HL-60 (cell line): Measurements from ENCODE around the gene PTPMT1.
A peak's percentile ranks its signal among the peaks of the same experiment; 100 is the strongest.
"Not testable (repeated sequence)": the region's sequence is repeated elsewhere in the genome, so short reads cannot be mapped to it uniquely, and the experiment has no call there.

ENCODE experiments used
- DNase-seq, 2 experiments: peaks; one replicate each; pipeline ENCODE4 v3.0.0-alpha.2; 2010 to 2020; ENCODE audit warnings: low read depth in 1 of 2, low spot score in 1 of 2
- H3K27ac ChIP-seq: fragments of 250-450 bp; sonication (Bioruptor Pico); replicated peaks from 2 replicates; pipeline ENCODE4 v1.5.1; 2020; ENCODE audit warnings: mild to moderate bottlenecking, moderate library complexity
- H3K27me3 ChIP-seq: fragments of 250-450 bp; sonication (Bioruptor Pico); 2 replicates; pipeline ENCODE4 v1.5.1; 2021; ENCODE audit warnings: mild to moderate bottlenecking, moderate library complexity; ENCODE audit not compliant: insufficient read depth, poor library complexity, severe bottlenecking
- H3K4me3 ChIP-seq: replicated peaks from 2 replicates; pipeline ENCODE4 v1.5.1; 2011; ENCODE audit warnings: mild to moderate bottlenecking, control low read depth, low read length; ENCODE audit not compliant: insufficient read depth
- GABPA ChIP-seq: IDR thresholded peaks from 2 replicates; pipeline ENCODE4 v1.6.1; 2012; ENCODE audit warnings: low read depth
- POLR2AphosphoS5 ChIP-seq: IDR thresholded peaks from 2 replicates; pipeline ENCODE4 v1.6.1; 2012; ENCODE audit warnings: low read depth
- SPI1 ChIP-seq: IDR thresholded peaks from 2 replicates; pipeline ENCODE4 v1.6.1; 2012; ENCODE audit warnings: low read depth, mild to moderate bottlenecking, borderline replicate concordance
- TF ChIP-seq, protein P1 (sequence below): IDR thresholded peaks from 2 replicates; pipeline ENCODE4 v1.6.1; 2012; ENCODE audit warnings: low read depth; ENCODE audit not compliant: insufficient replicate concordance
- TF ChIP-seq, protein P2 (sequence below): IDR thresholded peaks from one replicate; pipeline ENCODE4 v1.5.1; 2011; ENCODE audit warnings: low read length, control low read depth, inconsistent platforms; ENCODE audit not compliant: insufficient read depth

PTPMT1 gene

DNA sequence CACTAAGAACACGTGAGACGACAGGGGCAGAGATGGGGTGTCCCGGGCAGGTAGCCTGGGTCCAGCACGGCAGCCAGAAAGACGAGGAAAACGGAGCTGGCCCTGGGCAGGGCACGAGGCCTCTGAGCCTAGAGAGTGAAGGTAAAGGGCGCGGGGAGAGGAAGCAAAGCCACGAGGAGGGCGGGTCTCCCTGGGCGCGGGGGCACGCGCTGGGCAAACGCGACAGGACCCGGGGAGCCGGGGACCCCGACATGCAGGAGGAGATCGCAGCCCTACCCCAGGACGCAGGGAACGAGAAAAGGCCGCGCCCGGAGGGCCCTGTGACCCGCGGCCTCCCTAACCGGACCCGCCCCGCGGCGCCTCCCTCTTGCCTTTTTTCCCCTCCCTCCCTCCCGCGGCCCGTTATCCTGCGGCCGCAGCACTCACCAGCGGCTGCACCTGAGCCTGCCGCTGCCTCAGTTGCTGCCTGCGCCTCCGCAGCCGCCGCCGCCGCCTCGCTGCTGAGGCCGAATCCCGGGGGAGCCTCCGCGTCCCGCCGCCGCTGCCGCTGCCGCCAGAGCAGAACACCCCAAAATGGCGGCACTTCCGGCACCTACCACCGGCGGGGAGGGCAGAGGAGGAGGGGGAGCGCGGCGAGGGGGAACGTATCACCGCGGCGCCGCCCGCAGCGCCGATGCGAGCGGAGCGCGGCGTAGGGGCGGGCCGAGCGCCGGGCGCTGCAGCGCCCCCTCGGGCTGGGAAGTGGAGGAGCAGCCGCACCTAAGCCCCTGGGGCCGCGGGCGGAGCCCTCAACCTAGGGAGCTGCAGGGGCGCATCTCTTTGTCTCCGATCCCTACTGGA lies 12.6 kb upstream of the PTPMT1 start, which contains the start of gene CELF1:
CELF1 (minus strand) TSS at position 567 of the 840 bp plus-strand sequence. CDS start 53,609 bp downstream, outside the sequence.
- Histone ChIP-seq H3K27me3 (no peaks in the 10 kb centered on the region), H3K27ac (peak within 1 kb of the TSS; percentile 84), H3K4me3 (peak within 1 kb of the TSS; percentile 98)
- TF ChIP-seq, protein P1, sequence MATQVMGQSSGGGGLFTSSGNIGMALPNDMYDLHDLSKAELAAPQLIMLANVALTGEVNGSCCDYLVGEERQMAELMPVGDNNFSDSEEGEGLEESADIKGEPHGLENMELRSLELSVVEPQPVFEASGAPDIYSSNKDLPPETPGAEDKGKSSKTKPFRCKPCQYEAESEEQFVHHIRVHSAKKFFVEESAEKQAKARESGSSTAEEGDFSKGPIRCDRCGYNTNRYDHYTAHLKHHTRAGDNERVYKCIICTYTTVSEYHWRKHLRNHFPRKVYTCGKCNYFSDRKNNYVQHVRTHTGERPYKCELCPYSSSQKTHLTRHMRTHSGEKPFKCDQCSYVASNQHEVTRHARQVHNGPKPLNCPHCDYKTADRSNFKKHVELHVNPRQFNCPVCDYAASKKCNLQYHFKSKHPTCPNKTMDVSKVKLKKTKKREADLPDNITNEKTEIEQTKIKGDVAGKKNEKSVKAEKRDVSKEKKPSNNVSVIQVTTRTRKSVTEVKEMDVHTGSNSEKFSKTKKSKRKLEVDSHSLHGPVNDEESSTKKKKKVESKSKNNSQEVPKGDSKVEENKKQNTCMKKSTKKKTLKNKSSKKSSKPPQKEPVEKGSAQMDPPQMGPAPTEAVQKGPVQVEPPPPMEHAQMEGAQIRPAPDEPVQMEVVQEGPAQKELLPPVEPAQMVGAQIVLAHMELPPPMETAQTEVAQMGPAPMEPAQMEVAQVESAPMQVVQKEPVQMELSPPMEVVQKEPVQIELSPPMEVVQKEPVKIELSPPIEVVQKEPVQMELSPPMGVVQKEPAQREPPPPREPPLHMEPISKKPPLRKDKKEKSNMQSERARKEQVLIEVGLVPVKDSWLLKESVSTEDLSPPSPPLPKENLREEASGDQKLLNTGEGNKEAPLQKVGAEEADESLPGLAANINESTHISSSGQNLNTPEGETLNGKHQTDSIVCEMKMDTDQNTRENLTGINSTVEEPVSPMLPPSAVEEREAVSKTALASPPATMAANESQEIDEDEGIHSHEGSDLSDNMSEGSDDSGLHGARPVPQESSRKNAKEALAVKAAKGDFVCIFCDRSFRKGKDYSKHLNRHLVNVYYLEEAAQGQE = no peak
- TF ChIP-seq, protein P2, sequence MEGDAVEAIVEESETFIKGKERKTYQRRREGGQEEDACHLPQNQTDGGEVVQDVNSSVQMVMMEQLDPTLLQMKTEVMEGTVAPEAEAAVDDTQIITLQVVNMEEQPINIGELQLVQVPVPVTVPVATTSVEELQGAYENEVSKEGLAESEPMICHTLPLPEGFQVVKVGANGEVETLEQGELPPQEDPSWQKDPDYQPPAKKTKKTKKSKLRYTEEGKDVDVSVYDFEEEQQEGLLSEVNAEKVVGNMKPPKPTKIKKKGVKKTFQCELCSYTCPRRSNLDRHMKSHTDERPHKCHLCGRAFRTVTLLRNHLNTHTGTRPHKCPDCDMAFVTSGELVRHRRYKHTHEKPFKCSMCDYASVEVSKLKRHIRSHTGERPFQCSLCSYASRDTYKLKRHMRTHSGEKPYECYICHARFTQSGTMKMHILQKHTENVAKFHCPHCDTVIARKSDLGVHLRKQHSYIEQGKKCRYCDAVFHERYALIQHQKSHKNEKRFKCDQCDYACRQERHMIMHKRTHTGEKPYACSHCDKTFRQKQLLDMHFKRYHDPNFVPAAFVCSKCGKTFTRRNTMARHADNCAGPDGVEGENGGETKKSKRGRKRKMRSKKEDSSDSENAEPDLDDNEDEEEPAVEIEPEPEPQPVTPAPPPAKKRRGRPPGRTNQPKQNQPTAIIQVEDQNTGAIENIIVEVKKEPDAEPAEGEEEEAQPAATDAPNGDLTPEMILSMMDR = peak; percentile 60
- TF ChIP-seq GABPA (peak; percentile 60), POLR2AphosphoS5 (peak; percentile 56; the same call in 1 of the 2 replicates), SPI1 (peak; percentile 26; the same call in 1 of the 2 replicates)
- peak; percentile 79 to 92 for DNase-seq

DNA sequence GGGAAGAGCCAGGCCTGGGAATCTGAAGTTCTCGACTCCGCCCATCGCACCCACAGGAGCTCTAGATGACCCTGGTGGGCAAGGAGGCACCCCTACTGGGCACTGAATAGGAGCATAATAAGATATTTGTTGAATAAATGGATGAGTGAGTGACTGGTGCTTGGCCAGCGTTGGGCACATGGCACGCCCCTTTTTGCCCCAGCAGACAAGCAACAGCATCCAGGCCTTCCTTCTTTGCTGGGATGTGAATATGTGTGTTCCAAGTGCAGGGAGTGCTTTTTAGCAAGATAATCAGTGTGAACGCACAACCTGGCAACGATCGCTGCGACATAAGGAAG lies 12.0 kb upstream of the PTPMT1 start:
- Histone ChIP-seq H3K27me3 (no peaks in the 10 kb centered on the region), H3K27ac (peak overlapping the region; percentile 30), H3K4me3 (peak overlapping the region; percentile 98)
- DNase-seq = no peak
- TF ChIP-seq SPI1 = no peak
- TF ChIP-seq, protein P1 = no peak
- no peak for TF ChIP-seq POLR2AphosphoS5
- TF ChIP-seq, protein P2 = no peak
- TF ChIP-seq GABPA = no peak

DNA sequence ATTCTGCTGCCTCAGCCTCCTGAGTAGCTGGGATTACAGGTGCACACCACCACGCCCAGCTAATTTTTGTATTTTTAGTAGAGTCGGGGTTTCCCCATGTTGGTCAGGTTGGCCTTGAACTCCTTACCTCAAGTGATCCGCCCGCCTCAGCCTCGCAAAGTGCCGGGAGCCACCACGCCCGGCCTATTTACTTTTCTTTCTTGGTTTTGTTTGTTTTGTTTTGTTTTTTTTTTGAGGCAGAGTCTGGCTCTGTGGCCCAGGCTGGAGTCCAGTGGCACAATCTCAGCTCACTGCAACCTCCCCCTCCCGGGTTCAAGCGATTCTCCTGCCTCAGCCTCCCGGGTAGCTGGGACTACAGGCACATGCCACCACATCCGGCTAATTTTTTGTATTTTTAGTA lies 8.4 kb upstream of the PTPMT1 start:
- H3K27ac ChIP-seq, H3K4me3 ChIP-seq, H3K27me3 ChIP-seq, DNase-seq: not testable (repeated sequence)

DNA sequence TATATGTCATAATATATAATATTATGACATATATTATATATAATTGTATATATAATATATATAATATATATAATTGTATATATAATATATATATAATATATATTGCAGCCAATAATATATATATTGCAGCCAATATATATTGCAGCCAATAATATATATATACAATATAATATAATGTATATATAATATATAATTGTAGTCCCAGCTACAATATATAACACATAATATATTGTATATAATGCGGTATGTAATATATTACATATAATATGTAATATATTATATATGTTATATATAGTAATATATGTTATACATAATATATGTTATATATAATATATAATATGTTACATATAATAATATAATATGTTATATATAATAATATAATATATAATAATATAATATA lies 6.7 kb upstream of the PTPMT1 start:
- Histone ChIP-seq H3K27ac (no peak overlapping the region), H3K4me3 (no peak overlapping the region), H3K27me3 (no peaks in the 10 kb centered on the region)
- TF ChIP-seq, protein P2 = no peak
- no peak for TF ChIP-seq SPI1
- no peak for DNase-seq
